ENCODE measurements around the gene PRRG3.

- TF ChIP-seq CTCF (conservative IDR thresholded peaks at IDR 0.05) (peak; percentile 53), ZFX (IDR thresholded peaks at IDR 0.05) (no peak)
Measured at GRCh38 chrX:151680805-151681204, 14.5 kb upstream of the PRRG3 start.

All from C4-2B (cell line).